PFSK-1 (cell line): ENCODE data around the gene GMFB.

Experiments
- REST ChIP-seq, 2 experiments: IDR thresholded peaks; 2 replicates each; pipeline versions ENCODE4 v1.6.1 to v1.8.0; 2011 to 2012; ENCODE audit warnings: low read depth in 2 of 2, low read length in 2 of 2, control low read depth in 1 of 2, inconsistent platforms in 1 of 2, mild to moderate bottlenecking in 1 of 2, moderate library complexity in 1 of 2; ENCODE audit not compliant: insufficient read depth in 1 of 2
- SIN3A ChIP-seq: IDR thresholded peaks from 2 replicates; pipeline ENCODE4 v1.6.1; 2012; ENCODE audit warnings: mild to moderate bottlenecking, low read length, moderate library complexity, borderline replicate concordance; ENCODE audit not compliant: insufficient read depth

- TF ChIP-seq REST (IDR thresholded peaks at IDR 0.05; ENCODE audit: insufficient read depth in 1 of 2, low read depth in 2 of 2, low read length in 2 of 2) (no peak), SIN3A (no peak)
Measured at GRCh38 chr14:54487771-54488170, 1.0 kb downstream of the GMFB start.
